Dedifferentiated amniotic fluid mesenchymal stem cell (primary cell): Measurements from ENCODE around the gene IPO8.
"Not testable (repeated sequence)": the region's sequence is repeated elsewhere in the genome, so short reads cannot be mapped to it uniquely, and the experiment has no call there.

Experiments used
- DNase-seq: peaks from one replicate; pipeline ENCODE4 v3.0.0-alpha.2; 2016; ENCODE audit errors: extremely low spot score

The IPO8 gene

DNA sequence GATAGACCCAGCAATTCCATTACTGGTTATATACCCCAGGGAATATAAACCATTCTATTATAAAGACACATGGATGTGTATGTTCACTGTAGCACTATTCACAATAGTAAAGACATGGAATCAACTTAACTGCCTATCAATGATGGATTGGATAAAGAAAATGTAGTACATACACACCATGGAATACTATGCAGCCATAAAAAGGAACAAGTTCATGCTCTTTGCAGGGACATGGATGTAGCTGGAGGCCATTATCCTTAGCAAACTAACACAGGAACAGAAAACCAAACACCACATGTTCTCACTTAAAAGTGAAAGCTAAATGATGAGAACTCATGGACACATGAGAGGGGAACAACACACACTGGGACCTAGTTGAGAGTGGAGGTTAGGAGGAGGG lies 85.8 kb downstream of the IPO8 start:
- not testable (repeated sequence) for DNase-seq

GRCh38 chr12:30604302-30604701 lies 91.4 kb downstream of the IPO8 start:
- not testable (repeated sequence) for DNase-seq

DNA sequence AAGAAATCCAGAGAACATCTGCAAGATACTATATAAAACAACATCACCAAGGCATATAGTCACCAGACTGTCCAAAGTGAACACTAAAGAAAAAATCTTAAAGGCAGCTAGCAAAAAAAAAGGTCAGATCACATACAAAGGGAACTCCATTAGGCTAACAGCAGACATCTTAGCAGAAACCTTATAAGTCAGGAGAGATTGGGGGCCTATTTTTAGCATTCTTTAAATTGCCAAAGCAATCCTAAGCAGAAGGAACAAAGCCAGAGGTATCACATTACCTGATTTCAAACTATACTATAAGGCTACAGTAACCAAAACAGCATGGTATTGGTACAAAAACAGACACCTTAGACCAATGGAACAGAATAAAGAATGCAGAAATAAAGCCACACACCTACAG lies 92.5 kb downstream of the IPO8 start:
- no peak for DNase-seq

DNA sequence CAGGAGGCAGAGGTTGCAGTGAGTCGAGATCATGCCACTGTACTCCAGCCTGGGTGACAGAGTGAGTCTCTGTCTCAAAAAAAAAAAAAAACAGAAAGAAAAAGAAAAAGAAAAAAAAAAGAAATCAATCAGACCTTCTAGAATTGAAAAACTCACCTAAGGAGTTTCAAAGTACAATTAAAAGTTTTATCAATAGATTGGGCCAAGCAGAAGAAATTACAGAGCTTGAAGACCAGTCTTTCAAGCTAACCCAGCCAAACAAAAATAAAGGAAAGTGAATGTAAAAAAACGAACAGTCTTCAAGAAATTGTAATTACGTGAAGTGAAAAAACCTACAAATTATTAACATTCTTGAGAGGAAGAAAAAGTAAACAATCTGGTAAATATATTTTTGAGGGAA lies 93.0 kb downstream of the IPO8 start:
- DNase-seq = no peak

GRCh38 chr12:30599608-30600007 lies 96.1 kb downstream of the IPO8 start:
- DNase-seq = no peak

GRCh38 chr12:30598889-30599288 lies 96.8 kb downstream of the IPO8 start:
- DNase-seq = no peak

DNA sequence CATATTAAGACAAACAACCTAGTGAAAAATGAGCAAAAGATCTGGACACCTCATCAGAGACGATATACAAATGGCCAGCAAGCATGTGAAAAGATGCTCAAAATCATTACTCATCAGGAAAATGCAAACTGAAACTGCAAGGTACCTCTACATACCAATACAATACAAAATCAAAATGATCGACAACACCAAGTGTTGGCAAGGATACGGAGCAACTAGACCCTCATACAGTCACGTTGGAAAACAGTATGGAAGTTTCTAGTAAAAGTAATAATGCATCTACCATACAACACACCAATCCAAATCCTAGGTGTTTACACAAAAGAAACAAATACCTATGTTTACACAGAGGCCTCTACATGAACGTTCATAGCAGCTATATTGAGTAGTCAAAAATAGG lies 99.9 kb downstream of the IPO8 start:
- DNase-seq = no peak

GRCh38 chr12:30594509-30594908 lies 101.2 kb downstream of the IPO8 start:
- no peak for DNase-seq

- DNase-seq = not testable (repeated sequence)
These were observed 107.1 kb downstream of the IPO8 start for GRCh38 chr12:30588572-30588971.

DNA sequence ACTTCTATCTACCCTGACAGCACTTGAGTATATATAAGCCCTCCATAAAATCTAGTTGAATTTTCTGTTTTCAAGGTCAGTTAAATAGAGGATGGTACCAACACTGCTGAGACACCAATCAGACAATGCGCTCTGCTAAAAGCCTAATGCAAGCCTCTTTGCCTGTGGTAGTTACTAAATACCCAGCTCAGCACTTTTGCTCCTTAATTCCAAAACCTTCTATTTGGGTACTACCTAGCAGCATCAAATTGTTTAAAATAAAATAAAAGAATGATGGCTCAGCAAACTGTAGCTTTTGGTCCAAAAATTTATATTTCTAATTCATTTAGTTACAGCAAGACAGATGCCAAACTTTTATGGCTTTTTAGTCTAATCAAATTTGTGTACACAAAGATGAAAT lies 107.9 kb downstream of the IPO8 start:
- no peak for DNase-seq

DNA sequence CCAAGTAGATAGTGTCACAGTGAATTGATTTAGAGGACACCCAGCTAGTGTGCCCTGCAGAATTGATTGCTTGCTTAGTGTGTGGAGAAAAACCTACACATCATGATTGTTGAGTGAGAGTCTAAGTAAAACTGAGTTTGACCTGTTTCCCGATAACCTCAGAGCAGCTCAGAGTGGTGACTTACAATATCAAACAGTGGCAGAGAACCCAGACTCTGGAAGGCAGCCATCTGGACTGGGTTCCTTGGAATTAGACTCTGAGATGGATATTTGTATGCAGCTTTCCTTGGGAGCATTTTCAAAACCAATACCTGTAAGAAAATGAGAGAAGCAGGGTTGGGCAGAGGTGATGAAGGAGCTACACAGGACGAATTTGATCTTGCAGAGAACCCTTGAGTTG lies 109.8 kb downstream of the IPO8 start:
- DNase-seq = no peak

- no peak for DNase-seq
These were observed 112.7 kb downstream of the IPO8 start for GRCh38 chr12:30582943-30583342.

DNA sequence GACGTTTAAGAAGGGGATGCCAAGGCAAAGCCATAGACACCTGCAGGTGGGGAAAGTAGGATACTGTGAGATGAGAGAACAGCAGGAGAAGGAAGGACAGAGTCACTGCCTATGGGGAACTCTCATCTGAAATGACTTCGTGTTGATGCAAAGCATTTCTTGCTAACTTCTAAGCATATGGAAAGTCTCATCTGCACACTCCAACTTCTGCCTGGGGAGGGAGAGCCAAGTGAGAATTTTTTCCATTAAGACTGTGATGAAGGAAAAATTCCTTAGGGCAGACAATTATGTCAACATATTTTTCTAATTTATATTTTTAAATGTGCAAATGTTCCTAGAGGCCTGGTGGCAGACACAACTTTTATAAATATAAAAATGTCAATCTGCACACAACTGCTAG lies 115.3 kb downstream of the IPO8 start:
- no peak for DNase-seq
